Activated CD4-positive, CD25-positive, alpha-beta regulatory T cell treated with anti-CD3 and anti-CD28 coated beads, Interleukin-2, amount 50 U/mL, for 72 hours (primary cell): Measurements from ENCODE around the gene DNAJC24.
"Not testable (repeated sequence)": the region's sequence is repeated elsewhere in the genome, so short reads cannot be mapped to it uniquely, and the experiment has no call there.

Source experiments
- DNase-seq: peaks from one replicate; pipeline ENCODE4 v3.0.0; 2021

Gene DNAJC24, protein sequence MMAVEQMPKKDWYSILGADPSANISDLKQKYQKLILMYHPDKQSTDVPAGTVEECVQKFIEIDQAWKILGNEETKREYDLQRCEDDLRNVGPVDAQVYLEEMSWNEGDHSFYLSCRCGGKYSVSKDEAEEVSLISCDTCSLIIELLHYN

DNA sequence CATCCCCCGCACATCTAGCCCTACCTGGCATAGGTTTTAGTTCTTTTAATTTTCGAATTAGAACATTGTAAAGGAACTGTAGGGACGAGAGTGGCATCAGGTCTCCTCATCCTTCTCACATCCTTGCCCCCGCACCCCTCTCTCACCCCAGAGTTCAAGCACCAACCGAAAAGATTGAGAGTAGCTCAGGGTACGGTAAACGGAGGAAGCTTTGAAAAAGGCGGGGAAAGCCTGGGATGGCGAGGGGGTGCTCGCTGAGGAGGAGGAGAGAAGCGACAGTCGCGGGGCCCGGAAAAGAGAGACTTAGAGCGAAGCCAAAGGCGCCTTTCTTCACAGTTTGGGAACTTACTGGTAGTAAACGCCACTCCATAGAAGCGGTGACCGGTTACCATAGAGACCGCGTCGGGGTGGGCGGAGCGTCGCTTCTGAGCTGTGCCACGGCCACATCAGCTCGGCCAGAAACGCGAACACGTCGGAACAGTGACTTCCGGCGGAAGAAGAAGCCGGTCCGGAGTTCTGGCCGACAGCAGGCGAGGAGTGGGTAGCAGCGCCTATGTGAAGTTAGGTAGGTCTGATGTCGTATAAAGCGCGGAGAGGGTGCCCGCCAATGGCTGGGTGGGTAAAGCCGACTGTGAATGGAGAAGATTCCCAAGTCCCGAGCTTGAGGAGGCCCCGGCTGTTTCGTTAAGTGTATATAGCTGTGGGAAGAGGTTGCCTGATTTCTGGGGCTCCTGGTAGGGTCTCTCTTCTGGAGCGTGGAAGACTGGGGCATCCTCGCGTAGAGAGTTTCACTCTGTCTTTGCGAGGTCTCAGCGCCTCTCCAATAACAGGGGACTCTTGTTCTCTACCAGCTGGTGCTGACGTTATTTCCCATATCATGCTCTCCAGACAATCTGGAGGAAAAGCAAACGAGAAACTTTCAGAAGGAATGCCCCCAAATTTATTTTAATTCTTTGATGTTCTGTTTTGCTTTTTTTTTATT lies at the start of gene DNAJC24, which contains the start of gene DCDC1:
DNAJC24 (plus strand) TSS at position 513 of the 982 bp plus-strand sequence. CDS start 889 bp downstream, outside the sequence.
DCDC1 (minus strand) TSS at position 392 of the 982 bp plus-strand sequence. CDS start 41,459 bp downstream, outside the sequence.
- peak; percentile 90 for DNase-seq

DNA sequence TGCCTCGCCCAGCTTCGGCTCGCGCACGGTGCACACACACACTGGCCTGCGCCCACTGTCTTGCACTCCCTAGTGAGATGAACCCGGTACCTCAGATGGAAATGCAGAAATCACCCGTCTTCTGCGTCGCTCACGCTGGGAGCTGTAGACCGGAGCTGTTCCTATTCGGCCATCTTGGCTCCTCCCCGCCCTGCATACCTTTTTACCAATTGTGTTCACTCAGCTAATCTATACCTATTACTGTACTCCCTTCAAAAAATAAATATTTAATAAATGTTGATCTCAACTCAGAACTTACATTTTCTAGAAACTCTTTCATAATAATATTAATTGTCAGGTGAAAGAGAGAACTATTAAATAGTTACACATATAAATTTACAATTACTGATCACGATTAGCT lies 48.2 kb upstream of the DNAJC24 start:
- DNase-seq = not testable (repeated sequence)

DNA sequence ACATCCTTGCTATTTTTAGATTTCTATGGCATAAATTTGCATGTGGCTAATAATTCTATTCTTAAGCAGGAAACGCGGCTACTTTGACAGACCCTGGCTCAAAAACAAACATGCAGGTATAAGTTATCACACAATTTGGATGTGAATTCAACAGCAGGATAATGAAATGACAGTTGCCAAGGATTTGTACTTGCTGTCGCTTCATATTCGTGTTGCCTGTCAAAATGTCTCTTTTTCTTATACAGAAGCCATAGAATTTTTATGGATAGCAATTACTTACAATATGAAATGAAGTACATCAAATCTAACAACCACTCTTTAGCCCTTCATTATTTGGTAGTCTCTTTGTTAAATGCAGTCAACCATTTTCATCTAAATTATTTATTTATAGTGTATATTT lies 46.5 kb upstream of the DNAJC24 start:
- no peak for DNase-seq

DNA sequence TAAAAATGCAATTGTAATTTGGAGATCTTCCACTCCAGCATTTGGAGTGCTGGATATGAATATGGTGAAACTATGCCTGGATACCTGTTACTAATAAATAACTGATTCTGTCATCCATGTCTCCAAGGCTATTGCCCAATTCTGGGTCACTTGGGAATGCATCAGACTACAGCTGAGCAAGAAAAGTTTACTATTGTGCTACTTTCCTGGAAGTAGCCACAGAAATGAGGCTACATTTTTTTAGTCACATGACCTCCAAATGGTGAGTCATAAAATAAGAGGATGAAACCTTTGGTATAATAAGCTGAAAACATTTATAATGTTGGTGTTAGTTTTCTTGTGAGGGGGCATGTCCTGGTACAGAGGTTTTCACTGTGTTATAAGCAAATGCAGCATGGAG lies 44.5 kb upstream of the DNAJC24 start:
- no peak for DNase-seq

DNA sequence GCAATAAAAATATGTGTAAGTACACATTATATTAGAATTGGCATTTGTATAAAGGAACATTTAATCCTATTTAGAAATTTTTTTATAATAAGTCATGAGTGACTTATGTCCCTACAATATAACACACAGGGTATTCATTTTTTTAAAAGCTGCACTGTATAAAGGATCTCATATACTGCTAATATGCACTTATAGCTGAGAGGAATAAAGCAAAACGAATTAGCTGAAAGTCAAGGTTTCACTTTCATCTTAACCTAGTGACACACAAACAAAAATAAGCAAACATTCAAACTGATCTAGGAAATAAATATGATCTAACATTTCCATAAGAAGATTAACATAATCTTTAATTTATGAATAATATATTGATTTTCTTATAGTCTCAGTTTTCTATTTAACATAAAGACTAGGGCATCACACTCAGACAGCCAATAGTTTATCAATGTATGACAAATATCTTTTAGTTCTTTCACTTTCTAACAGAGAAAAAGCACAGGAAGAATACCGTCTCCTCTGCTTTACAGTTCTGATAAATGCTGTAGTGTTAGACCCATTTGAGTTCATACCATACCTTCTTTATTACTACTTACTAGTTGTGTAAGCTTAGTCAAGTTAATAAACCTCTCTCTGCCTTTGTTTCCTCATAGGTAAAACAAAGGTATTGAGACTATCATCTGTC lies 43.1 kb upstream of the DNAJC24 start:
- no peak for DNase-seq

DNA sequence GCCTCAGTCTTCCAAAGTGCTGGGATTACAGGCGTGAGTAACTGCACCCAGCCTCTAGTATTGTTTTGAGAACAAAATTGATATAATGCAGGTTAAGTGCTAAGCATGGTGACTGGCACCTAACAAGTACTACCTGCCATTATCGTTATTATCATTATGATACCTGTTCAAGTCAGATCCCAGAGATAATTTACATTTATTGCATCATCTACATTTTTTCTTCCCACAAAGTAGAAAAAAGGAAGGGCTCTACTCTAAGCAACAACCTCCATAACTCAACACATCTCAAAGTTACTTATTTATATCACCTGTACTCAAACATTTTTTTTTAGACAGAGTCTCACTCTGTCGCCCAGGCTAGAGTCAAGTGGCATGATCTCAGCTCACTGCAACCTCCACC lies 42.2 kb upstream of the DNAJC24 start:
- no peak for DNase-seq

DNA sequence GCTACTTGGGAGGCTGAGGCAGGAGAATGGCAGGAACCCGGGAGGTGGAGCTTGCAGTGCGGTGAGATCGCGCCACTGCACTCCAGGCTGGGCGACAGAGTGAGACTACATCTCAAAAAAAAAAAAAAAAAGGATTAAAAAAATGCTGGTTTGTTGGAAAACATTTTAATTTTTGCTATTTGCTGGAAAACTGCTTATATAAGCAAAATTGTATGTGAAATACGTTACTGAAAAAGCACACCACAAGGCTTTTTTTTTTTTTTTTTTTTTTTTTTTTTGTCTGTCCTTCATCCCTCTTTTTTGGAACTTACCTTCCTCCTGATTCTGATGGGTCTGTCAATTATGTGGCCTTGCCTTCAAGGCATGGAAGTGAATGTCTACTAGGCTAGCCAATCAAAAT lies 41.0 kb upstream of the DNAJC24 start:
- DNase-seq = no peak

DNA sequence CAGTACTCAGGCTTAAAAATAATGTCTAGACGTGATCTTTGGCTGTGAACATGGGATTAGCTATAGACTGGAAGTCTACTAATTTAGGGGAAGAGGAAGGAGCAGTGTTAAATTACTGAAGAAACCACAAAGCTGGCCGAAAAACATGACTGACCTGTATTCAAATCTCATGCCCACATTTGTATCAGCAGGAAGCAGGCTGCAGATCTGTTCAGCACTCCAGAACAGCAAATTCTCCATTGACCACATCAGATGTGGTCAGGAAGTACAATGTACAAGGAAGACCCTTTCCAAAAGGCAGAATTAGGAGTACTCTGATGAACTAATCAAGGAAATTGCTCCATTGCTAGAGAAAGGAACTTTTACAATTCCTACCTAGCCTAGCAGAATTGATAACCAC lies 31.9 kb upstream of the DNAJC24 start:
- DNase-seq = no peak

DNA sequence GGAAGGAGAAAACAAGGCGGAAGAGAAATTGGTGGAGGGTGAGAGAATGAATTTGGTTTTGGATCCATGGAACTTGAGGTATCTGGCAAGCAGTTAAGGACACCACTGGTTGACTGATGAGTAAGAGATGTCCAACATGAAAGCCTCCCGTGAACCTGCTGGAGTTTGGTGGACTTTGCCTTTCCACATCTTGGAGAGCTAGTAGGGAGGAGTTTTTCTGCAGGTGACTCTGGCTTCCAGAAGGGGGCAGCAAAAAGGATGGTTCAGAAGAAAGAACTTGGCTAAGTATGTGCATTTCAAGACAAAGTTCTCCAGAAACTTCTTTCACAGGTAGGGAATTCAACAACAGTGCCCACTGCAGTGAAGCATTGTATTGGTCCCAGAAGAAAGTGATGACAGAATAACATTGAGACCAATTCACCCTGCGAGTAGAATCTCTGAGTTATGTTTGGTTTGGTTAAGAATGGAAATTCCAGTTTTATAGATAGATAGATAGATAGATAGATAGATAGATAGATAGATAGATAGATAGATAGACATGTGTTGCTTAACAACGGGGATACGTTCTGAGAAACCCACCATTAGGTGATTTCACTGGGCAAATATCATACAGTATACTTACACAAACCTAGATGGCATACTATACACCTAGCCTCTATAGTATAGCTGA lies 28.6 kb upstream of the DNAJC24 start:
- no peak for DNase-seq

DNA sequence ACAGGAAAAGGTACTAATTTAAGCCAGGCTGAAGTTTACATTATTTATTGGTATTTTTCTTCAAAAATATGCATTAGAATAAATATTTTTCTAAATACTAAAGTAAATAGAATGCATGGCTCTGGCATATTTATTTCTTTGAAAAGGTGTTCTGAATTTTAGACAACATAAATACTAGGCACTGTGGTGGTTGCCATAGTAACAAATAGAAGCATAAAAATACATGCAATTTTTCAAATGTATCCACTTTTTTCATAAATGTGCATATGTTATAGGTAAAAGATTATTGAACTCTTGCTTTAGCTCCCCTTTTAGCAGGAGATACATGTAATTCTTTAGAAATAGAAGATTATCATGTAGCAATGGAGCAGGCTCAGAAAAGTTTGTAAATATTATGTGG lies 18.5 kb upstream of the DNAJC24 start:
- no peak for DNase-seq

DNA sequence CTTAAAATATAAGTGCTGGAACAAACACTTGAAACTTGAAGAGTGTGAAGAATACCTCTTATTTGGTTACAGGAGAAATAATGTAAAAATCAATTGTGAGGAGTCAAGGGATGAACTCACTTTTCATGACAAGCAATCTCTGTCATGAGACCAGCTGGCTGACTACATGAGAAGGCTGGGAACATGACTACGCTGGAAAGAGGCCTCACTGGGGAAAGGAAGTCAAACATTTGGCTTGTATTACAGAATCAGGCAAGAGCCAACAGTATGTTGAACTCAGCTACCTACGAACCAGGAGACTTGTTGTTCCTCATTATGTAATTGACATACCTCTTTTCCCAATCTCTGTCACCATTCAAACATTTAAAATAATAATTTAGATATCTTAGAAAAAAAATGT lies 14.5 kb upstream of the DNAJC24 start:
- no peak for DNase-seq

DNA sequence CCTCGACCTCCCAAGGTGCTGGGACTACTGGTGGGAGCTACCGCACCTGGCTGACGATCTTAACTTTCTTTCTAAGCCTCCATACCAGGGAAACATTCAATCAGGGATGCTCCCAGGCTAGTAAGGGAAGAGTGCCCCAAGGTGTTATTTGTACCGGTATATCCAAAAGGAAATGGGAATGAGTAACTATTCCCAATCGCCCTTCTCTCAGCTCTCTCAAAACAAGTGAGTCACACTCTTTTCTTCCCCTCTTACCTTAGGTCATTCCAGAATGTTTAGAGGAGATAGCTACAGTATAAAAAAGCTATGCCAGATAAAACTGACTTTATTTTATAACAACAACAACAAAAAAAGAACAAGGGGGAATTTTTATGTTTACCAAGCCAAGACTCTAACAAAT lies 13.8 kb upstream of the DNAJC24 start:
- DNase-seq = no peak

DNA sequence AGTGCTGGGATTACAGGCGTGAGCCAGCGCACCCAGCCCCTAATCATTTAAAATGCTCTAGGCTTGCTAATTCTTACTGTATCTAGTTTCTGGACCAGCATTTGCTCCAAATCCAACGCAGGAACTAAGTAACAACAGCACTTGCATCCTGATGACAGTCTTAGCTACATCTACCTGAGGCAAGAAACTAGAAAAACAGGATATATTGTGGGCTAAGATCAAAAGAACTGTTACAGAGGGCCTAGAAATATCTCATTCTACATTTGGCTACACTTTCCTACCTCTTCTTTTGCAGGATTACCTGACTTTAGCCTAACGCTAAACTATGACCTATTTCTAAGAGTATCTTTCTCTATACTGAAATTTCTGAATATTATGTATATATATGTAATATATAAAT lies 7.9 kb upstream of the DNAJC24 start:
- DNase-seq = no peak

DNA sequence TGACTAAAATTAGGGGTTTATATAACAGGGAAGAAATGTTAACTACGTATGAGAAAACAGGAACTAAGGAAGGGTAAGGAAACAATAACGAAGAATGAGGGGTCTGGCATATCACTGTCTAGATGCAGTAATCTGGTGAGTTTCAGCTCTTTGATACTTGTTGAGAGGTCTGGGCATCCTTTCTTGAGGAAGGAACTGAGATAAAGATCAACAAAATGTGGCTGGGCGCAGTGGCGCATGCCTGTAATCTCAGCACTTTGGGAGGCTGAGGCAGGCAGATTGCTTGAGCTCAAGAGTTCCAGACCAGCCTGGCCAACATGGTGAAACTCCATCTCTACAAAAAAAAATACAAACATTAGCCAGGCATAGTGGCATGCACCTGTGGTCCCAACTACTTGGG lies 2.9 kb upstream of the DNAJC24 start:
- no peak for DNase-seq

DNA sequence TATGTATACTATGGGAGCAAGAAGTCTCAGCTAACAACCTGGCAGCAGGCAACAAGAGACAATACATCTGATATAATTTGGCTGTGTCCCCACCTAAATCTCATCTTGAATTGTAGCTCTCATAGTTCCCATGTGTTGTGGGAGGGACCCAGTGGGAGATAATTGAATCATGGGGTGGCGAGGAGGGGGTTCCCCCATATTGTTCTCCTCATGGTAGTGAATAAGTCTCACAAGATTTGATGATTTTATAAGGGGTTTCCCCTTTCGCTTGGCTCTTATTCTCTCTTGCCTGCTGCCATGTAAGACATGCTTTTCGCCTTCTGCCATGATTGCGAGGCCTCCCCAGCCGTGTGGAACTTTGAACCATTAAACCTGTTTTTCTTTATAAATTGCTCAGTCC lies 6.2 kb downstream of the DNAJC24 start:
- DNase-seq = no peak

DNA sequence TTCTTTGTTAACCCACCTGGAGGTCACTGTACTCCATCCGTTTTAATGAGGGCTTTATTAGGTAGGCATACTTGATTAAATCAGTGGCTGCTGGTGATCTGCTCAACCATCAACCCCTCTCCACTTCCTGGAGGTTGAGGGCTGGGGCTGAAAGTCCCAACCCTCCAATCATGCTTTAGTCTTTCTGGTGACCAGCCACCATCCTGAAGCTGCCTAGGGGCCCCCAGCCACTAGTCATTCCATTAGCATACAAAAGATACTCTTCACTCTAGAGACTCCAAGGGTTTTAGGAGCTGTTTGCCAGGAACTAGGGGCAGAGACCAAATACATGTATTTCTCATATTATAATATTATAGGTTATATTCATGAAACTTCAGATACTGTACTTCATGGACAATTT lies 13.5 kb downstream of the DNAJC24 start:
- no peak for DNase-seq

DNA sequence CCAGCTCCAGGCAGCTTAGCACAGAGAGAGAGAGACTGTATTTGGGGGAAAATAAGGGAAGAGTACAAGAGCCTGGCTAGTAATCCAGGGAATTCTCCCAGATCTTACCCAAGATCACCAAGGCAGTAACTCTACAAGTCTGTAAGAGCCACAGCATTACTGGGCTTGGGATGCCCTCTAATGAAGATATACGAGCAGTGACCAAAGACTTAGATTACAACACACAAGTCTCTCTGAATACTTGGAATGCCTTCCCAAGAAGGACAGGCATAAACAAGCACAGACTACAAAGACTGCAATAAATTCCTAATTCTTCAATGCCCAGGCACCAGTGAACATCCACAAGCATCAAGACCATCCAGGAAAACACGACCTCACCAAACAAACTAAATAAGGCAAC lies 17.7 kb downstream of the DNAJC24 start:
- DNase-seq = no peak

DNA sequence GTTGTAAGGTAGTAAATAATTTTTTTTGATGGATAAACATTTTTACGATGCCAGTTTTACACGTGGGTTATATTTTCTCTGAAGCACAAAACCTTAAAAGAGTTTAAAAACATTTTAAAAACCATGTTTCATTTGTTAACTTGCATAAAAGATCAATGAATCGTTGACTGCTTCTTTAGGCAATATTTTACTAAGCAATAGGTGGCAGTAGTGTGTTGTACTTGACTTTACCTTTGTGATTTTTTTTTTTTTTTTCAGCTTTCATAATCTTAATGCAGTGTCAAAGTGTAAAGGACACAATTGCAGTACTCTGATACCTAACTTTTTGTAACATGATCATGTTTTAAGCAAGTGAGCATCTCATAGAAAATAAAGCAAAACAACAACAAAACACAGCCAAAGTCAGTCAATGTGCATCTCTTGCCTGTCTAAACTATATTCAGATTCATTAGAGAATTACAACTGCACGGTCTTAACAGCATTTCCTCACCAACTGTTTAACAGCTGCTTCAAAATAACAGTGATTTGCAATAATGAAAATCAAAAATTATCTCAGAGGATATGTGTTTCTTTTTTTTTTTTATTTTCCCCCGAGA lies 27.7 kb downstream of the DNAJC24 start:
- no peak for DNase-seq

DNA sequence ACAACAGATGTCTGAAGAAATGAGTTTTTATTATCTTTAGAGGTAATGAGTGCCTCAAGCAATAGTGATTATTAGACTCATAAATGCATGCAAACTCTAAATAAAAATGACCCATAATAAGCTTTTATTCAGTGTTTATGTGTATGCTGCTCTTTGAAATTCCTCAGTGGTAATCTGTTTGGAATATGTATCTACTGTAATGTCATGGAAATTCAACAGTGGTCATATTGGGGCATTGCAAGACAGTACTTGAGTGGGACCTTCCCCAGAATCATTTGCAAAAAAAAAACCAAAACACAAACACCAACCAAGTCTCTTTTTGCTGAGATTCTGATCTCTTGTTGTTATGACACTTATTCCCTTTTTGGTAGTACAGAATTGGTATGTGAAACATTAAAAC lies 35.0 kb downstream of the DNAJC24 start:
- DNase-seq = no peak

DNA sequence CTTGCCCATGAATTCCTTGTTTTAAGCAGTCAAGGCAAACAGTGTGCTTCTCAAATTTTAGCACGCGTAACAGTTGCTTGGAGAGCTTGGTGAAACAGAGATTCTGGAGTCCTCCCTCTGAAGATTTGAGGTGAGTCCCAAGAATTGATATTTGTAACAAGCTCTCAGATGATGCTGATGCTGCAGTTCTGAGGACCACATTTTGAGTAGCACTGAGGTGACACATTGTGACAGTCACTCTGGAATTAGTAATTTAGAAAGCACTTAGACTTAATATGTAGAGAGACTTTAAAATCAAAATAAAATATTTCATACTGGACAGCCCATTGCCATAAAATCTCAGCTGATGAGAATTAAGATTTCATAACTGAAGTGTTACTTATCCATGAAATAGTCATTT lies 38.5 kb downstream of the DNAJC24 start:
- no peak for DNase-seq

DNA sequence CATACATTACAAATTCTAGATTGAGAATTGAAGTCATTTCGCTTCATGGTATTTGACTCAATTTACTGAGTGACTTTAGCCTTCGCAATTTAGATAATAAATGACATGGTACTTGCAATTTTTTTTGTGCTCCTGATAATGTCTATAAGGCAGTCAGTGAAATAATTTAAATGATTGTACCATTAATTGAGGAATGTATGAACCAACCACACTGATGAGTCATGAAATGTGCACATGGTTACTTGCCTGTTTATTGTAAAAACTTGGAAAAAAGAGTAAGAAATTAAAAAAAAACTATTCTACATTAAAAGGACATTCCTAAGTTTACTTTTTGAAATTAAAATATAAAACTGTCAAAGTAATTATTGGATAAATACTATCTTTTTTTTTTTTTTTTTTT lies 43.3 kb downstream of the DNAJC24 start:
- no peak for DNase-seq

DNA sequence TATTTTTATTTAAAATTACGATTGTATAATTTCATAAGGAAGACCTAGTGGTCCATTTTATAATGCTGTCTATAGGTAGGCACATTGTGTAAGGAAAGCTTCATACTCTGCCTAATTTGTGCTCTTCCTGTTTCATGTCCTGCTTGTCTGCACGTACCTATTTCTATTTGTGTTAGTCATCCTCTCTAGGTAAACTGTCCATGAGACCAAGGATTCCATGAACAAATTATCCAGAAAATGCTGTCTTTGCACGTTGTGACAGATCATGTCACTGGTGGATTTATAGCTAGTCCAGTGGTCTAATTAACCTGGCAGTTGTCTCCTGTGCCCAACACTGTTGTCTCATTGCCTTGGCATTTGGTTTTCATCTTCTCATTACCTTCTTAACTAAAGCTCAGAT lies 44.7 kb downstream of the DNAJC24 start:
- DNase-seq = no peak

DNA sequence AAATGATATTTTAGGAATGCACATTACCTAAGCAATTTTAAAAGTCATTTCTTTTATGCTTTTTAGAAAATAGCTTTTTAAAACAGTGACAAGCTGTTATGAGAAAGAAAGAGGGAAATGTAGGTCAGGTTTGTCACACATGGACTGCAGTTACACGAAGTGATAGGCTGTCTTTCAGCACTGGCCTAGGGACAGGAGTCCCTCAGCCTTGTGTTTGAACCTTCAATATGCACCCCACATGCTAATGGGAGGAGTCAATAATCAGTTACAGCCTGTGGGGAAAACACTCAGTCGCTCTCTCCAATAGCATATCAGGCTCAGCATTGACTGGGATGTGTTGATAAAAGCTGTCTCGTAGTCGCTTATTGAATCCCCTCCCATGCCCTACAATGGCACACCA lies 45.8 kb downstream of the DNAJC24 start:
- DNase-seq = no peak
